ENCODE measurements around the gene TGOLN2.
"Not testable (repeated sequence)": the region's sequence is repeated elsewhere in the genome, so short reads cannot be mapped to it uniquely, and the experiment has no call there.

Gene TGOLN2

DNA sequence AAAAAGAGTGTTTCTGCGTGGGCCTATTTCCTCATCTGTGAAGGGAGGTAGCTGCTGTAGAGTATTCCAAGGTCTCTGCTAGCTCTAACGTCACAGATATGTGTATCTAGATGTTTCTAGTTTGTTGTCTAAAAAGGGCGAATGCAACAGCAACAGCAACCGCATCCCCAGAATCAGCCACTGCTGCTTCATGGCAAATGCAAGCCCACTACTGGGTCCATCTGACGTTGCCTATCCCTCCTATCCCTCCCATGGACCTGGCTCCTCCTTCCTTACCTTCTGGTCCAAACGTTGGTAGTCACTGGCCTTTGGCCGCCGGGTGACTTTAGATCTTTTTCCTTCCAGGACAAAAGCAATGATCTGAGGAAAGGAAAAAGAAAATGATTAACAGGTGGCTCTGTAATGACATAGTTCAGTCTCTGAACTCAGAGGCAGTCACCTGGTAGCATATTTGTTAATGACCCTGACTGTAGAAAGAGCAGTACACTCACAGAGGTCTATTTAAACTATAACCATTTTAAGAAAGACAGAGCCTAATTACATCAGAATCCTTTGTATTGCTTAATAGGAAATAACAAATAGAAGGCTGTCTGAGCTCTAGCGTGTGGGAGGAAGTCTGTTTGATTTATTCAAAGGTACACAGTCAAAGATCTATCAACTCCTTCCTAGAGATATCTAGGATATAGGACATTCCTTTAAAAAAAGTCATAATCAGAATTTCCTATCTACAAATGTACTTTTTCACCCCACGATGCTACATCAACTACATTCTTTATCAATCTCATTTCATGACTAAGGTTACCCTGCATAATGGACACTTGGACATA lies 2.9 kb downstream of the TGOLN2 start:
- peaks cover 11% of the 10 kb centered on the region for H3K4me1 ChIP-seq (ENCODE audit: control insufficient read depth, insufficient read depth, low read length, poor library complexity, severe bottlenecking)
- H3K9me3 ChIP-seq (ENCODE audit: control insufficient read depth, low read length): no peaks in the 10 kb centered on the region
- peaks cover 62% of the 10 kb centered on the region for H3K36me3 ChIP-seq (ENCODE audit: control insufficient read depth, insufficient read depth, low read length)
- H3K4me3 ChIP-seq (ENCODE audit: extremely low read depth, insufficient read depth, low read length, poor library complexity, severe bottlenecking): peak overlapping the region; percentile 83
- WGBS, 2 experiments (ENCODE audit: insufficient coverage in 2 of 2): 63 to 88% methylated on average over 3 to 6 of the region's 10 CpGs
- H3K27ac ChIP-seq (ENCODE audit: low read depth, low read length, severe bottlenecking): no peak overlapping the region

DNA sequence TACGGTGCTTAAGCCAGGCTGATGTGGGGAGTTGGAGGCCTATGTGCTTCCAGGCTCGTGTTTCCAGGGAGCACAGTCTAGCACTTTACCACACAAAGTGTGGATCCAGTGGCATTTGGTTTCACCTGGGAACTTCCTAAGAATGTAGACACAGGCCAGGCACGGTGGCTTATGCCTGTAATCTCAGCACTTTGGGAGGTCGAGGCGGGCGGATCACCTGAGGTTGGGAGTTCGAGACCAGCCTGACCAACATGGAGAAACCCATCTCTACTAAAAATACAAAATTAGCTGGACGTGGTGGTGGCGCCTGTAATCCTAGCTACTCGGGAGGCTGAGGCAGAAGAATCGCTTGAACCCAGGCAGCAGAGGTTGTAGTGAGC lies 3.8 kb downstream of the TGOLN2 start:
- not testable (repeated sequence) for H3K27ac ChIP-seq (ENCODE audit: low read depth, low read length, severe bottlenecking); H3K9me3 ChIP-seq (ENCODE audit: control insufficient read depth, low read length); H3K4me3 ChIP-seq (ENCODE audit: extremely low read depth, insufficient read depth, low read length, poor library complexity, severe bottlenecking)
- 81 to 92% methylated on average over 7 to 8 of the region's 11 CpGs for WGBS, 2 experiments (ENCODE audit: insufficient coverage in 2 of 2)
- Histone ChIP-seq H3K36me3 (ENCODE audit: control insufficient read depth, insufficient read depth, low read length) (peaks cover 69% of the 10 kb centered on the region), H3K4me1 (ENCODE audit: control insufficient read depth, insufficient read depth, low read length, poor library complexity, severe bottlenecking) (peaks cover 12% of the 10 kb centered on the region)

DNA sequence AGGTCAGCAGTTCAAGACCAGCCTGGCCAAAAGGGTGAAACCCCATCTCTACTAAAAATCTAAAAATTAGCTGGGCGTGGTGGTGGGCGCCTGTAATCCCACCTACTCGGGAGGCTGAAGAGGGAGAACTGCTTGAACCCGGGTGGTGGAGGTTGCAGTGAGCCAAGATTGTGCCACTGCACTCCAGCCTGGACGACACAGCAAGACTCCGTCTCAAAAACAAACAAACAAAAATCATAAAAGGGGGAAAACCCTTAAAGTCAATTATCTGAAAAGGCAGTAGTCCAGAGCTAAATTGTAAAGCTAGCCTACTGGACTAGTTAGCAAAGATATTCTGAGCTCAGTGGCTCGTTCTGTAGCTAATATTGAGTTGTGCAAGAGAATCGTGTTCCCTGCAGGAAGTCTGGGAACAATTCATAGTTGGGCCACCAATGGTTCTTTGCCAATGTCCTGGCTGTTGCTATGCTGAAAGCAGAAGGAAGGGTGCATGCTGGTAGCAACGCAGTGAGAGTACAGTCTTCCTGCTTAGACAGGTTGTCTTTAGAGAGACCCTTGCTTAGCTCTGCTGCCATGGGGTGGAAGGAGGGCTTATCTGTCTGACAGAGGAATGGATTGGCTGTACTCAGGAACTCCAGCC lies 4.3 kb downstream of the TGOLN2 start:
- Histone ChIP-seq H3K4me3 (ENCODE audit: extremely low read depth, insufficient read depth, low read length, poor library complexity, severe bottlenecking) (no peak overlapping the region), H3K36me3 (ENCODE audit: control insufficient read depth, insufficient read depth, low read length) (peaks cover 74% of the 10 kb centered on the region), H3K27ac (ENCODE audit: low read depth, low read length, severe bottlenecking) (no peak overlapping the region), H3K9me3 (ENCODE audit: control insufficient read depth, low read length) (no peaks in the 10 kb centered on the region), H3K4me1 (ENCODE audit: control insufficient read depth, insufficient read depth, low read length, poor library complexity, severe bottlenecking) (peaks cover 14% of the 10 kb centered on the region)
- 92 to 94% methylated on average over 7 to 8 of the region's 9 CpGs for WGBS, 2 experiments (ENCODE audit: insufficient coverage in 2 of 2)

DNA sequence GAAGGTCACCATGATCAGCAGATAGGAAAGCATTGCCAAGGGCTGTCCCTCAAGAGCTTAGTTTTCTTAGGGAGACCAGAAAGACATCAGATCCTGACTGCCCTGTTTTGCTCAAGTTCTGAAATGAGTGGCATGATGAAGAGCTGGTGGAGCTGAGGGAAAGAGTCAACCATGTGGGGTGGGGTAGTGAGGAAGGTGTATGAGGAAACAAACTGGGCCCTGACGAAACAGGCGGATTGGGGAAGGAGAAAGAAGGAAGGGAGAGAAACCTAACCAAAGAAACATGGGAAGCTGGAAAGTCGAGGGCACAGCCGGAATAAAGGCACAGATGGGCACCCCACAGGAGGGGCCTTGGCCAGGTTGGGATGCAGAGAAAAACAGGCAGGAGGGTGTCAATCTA lies 8.0 kb downstream of the TGOLN2 start:
- peaks cover 81% of the 10 kb centered on the region for H3K36me3 ChIP-seq (ENCODE audit: control insufficient read depth, insufficient read depth, low read length)
- WGBS, 2 experiments (ENCODE audit: insufficient coverage in 2 of 2): 91 to 98% methylated on average over 4 of the region's 4 CpGs
- no peak overlapping the region for H3K27ac ChIP-seq (ENCODE audit: low read depth, low read length, severe bottlenecking)
- H3K4me1 ChIP-seq (ENCODE audit: control insufficient read depth, insufficient read depth, low read length, poor library complexity, severe bottlenecking): peaks cover 4% of the 10 kb centered on the region
- H3K9me3 ChIP-seq (ENCODE audit: control insufficient read depth, low read length): no peaks in the 10 kb centered on the region
- H3K4me3 ChIP-seq (ENCODE audit: extremely low read depth, insufficient read depth, low read length, poor library complexity, severe bottlenecking): no peak overlapping the region

DNA sequence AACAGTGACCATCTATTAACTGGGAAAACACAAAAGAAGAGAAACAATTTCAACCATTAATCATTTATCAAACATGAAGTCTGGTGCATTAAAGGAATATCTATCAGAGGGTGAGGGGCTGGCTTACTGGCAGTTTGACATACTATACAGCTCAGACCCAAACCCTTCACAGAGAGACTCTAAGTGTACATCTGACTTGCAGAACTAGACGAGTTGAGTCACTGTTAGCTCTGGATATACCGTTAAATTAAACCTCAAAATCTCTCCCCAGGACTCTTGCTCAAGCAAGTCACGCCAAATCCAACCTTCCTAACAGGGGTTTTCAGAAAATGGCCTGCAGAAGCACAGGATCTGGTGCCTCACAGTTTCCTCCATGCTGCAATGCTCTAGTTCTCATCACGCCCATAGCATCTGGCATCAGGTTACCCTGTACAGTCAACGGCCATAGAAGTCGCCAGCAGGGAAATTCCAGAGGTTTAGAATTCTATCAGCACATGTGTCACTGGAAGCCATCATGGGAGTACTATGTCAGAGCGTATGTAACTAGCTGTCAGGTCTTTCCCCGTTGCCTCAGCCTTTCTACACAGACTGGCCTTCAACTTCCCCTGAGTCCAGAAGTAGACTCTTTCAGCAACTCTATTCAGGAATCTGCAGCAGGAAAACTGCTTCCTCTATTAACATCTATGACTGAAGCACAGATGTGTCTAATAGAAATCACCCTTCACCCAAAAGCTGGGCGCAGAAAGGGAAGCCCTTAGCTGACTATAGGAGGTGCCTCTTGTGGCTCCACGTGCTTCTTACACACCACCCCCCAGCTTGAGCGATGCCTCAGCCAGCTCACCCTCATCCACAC lies 9.3 kb downstream of the TGOLN2 start:
- no peaks in the 10 kb centered on the region for H3K9me3 ChIP-seq (ENCODE audit: control insufficient read depth, low read length)
- peaks cover 72% of the 10 kb centered on the region for H3K36me3 ChIP-seq (ENCODE audit: control insufficient read depth, insufficient read depth, low read length)

DNA sequence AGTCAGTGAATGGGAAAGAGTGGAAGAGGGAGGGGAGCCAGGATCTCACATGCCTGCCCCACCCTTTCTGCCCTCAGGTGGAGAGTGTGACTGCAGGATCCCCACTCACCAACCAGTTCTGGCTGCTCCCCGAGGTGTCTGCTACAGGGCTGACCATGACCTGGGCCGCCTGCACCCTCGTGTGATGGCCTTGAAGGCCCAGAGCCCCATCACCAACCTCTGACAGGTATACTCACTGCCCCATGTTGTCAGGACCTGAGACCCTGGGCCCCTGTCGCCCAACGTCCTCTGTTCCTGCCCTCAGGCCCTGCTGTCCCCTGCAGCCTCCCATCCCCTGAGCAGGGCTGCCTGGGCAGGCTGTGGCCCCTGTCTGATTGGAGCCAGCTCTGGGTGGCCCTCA lies 11.9 kb downstream of the TGOLN2 start:
- WGBS, 2 experiments (ENCODE audit: insufficient coverage in 2 of 2): 86 to 100% methylated on average over 2 to 3 of the region's 5 CpGs
- not testable (repeated sequence) for H3K9me3 ChIP-seq (ENCODE audit: control insufficient read depth, low read length); H3K27ac ChIP-seq (ENCODE audit: low read depth, low read length, severe bottlenecking); H3K4me3 ChIP-seq (ENCODE audit: extremely low read depth, insufficient read depth, low read length, poor library complexity, severe bottlenecking)
- peaks cover 47% of the 10 kb centered on the region for H3K36me3 ChIP-seq (ENCODE audit: control insufficient read depth, insufficient read depth, low read length)
- peaks cover 13% of the 10 kb centered on the region for H3K4me1 ChIP-seq (ENCODE audit: control insufficient read depth, insufficient read depth, low read length, poor library complexity, severe bottlenecking)

More for the DNA sequence above, 9.3 kb downstream of the TGOLN2 start:
- WGBS, 2 experiments (ENCODE audit: insufficient coverage in 2 of 2): 95% methylated on average over 11 of the region's 11 CpGs
- peak overlapping the region; percentile 1 for H3K27ac ChIP-seq (ENCODE audit: low read depth, low read length, severe bottlenecking)
- H3K4me1 ChIP-seq (ENCODE audit: control insufficient read depth, insufficient read depth, low read length, poor library complexity, severe bottlenecking): peaks cover 12% of the 10 kb centered on the region
- H3K4me3 ChIP-seq (ENCODE audit: extremely low read depth, insufficient read depth, low read length, poor library complexity, severe bottlenecking): no peak overlapping the region

DNA sequence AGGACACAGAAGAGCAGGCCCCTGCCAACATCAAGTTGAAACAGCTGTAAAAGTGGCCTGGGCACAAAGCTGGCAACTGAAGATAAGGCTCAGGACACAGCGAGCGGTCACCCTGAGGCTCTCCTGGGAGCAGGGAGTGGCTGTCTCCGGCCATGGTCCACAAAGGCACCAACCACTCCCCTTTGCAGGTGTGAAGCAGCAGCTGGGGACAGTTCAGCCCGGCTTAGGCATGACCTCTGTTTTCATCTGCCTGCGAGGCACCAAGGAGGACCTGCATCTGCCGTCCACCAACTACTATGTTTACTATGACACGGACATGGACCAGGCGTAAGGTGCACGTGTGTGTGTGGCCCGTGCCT lies 12.9 kb downstream of the TGOLN2 start:
- 94 to 96% methylated on average over 9 of the region's 10 CpGs for WGBS, 2 experiments (ENCODE audit: insufficient coverage in 2 of 2)
- Histone ChIP-seq H3K9me3 (ENCODE audit: control insufficient read depth, low read length) (no peaks in the 10 kb centered on the region), H3K36me3 (ENCODE audit: control insufficient read depth, insufficient read depth, low read length) (peaks cover 37% of the 10 kb centered on the region), H3K4me3 (ENCODE audit: extremely low read depth, insufficient read depth, low read length, poor library complexity, severe bottlenecking) (no peak overlapping the region), H3K27ac (ENCODE audit: low read depth, low read length, severe bottlenecking) (no peak overlapping the region), H3K4me1 (ENCODE audit: control insufficient read depth, insufficient read depth, low read length, poor library complexity, severe bottlenecking) (peaks cover 23% of the 10 kb centered on the region)

DNA sequence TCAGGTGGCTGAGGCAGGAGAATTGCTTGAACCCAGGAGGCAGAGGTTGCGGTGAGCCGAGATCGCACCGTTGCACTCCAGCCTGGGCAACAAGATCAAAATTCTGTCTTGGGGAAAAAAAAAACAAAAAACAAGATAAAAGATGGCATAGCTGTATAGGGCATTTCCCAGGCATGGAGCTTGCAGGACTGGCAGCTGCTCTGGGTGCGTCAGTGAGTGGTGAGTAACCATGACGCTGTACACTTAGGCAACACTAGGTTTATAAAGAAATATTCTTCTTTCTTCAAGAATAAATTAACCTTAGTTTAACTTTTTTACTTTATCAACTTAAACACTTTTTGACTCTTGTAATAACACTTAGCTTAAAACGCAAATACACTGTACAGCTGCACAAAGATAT lies 15.4 kb downstream of the TGOLN2 start:
- Histone ChIP-seq H3K9me3 (ENCODE audit: control insufficient read depth, low read length) (no peaks in the 10 kb centered on the region), H3K4me1 (ENCODE audit: control insufficient read depth, insufficient read depth, low read length, poor library complexity, severe bottlenecking) (peaks cover 30% of the 10 kb centered on the region), H3K27ac (ENCODE audit: low read depth, low read length, severe bottlenecking) (no peak overlapping the region), H3K4me3 (ENCODE audit: extremely low read depth, insufficient read depth, low read length, poor library complexity, severe bottlenecking) (no peak overlapping the region), H3K36me3 (ENCODE audit: control insufficient read depth, insufficient read depth, low read length) (peaks cover 40% of the 10 kb centered on the region)
- 91 to 94% methylated on average over 4 to 6 of the region's 7 CpGs for WGBS, 2 experiments (ENCODE audit: insufficient coverage in 2 of 2)

DNA sequence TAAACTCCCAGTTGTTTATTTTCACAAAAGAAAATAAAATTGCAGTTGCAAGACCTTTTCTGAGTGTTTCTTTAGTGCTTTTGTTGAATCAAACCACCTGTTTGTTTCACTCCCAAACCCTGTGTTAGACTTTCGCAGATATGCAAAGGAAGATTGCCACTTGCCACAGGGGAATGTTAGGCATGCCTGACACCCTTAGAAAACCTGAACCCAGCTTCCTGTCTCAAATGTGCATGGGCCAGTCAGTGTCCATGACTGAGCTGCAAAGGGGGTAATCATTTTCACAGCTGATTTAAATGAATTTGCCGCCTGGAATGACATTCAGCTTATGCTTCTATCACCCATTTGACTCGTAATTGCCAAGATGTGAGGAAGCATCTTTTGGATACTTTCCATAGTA lies 17.5 kb downstream of the TGOLN2 start:
- Histone ChIP-seq H3K36me3 (ENCODE audit: control insufficient read depth, insufficient read depth, low read length) (peaks cover 47% of the 10 kb centered on the region), H3K4me3 (ENCODE audit: extremely low read depth, insufficient read depth, low read length, poor library complexity, severe bottlenecking) (no peak overlapping the region), H3K9me3 (ENCODE audit: control insufficient read depth, low read length) (no peaks in the 10 kb centered on the region), H3K4me1 (ENCODE audit: control insufficient read depth, insufficient read depth, low read length, poor library complexity, severe bottlenecking) (peaks cover 30% of the 10 kb centered on the region), H3K27ac (ENCODE audit: low read depth, low read length, severe bottlenecking) (no peak overlapping the region)
- 100% methylated on average over 1 to 3 of the region's 3 CpGs for WGBS, 2 experiments (ENCODE audit: insufficient coverage in 2 of 2)

DNA sequence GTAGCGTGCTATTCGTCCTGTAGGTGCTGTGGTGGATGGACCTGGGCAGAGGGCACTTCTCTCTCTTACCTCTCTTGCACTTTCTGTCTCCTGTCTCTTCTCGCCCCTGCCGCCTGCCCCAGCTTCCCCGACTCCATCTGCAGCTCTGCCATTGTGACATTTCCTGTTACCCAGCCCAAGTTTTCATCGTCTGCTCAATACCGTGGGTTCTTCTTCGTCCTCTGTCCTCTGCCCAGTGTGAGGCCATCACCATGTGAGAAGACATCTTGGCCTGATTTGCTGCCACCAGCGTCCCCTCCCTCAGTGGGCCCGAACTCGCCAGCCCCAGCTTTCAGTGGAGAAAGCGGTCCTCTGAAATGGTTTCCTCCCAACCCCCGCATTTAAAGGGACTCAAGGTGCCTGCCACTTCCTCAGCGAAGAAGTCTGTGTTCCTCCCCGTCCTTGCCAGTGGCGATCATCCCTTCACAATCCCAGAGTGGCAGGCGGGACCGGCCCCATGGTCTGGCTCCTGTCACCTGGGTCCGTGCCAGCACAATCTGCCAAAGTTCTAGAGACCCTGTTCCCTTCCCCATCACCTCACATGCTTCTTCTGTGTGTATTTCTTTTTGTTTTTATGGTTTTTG lies 18.0 kb downstream of the TGOLN2 start:
- 72 to 79% methylated on average over 16 to 18 of the region's 19 CpGs for WGBS, 2 experiments (ENCODE audit: insufficient coverage in 2 of 2)
- Histone ChIP-seq H3K36me3 (ENCODE audit: control insufficient read depth, insufficient read depth, low read length) (peaks cover 49% of the 10 kb centered on the region), H3K4me1 (ENCODE audit: control insufficient read depth, insufficient read depth, low read length, poor library complexity, severe bottlenecking) (peaks cover 30% of the 10 kb centered on the region), H3K27ac (ENCODE audit: low read depth, low read length, severe bottlenecking) (peak overlapping the region; percentile 43), H3K9me3 (ENCODE audit: control insufficient read depth, low read length) (no peaks in the 10 kb centered on the region), H3K4me3 (ENCODE audit: extremely low read depth, insufficient read depth, low read length, poor library complexity, severe bottlenecking) (no peak overlapping the region)

All from mesodermal cell (in vitro differentiated cells).